DMS79 treated with DMSO at 0.1 percent for 48 hours (cell line): Measurements from ENCODE around the gene PPP1R10.

Source experiments
- DNase-seq: peaks from one replicate; lab custom pipeline; 2025; lab: John Stamatoyannopoulos, UW

Gene PPP1R10

DNA sequence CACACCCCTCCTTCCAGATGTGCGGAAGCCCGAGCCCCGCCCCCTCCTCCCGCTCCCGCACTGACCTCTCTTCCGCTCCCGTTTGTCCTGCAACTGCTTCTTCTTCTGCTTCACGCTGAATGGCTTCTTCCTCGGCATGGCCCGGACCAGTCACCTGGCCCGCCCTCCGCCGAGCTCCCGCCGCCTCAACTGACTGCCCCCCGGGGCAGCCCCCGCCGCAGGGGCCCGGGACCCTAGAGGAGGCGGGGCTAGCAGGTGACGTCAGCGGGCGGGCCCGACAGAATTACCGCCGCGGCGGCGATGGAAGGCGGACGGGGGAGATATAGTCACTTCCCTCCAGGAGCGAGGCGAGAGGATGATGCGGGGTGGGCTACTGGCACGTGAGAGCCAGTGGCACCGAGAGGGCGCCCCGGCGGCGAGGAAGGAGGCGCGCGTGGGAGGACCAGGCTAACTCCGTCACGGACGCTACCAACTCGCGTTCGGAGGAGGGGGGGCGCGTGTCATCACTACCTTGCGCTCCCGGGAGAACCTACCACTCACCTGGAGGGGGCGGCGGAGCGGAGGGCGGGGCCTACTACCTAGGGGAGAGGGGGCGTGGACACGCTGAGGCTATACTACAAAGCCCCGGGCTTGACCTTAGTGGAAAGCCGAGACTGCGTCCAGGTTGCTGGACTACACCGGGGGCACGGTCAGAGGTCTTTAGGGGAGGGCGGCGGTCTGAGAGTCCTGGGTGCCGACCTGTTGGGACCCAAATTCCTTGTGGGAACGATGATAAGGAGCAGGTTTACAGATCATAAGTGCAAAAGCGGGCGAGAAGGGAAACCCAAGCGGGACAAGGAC, 60.8 kb downstream of the PPP1R10 start, which contains the start of gene GNL1:
Gene GNL1 (minus strand): TSS at position 424 of the 840 bp plus-strand sequence. CDS start 286 bp downstream, at position 138.
- DNase-seq = peak; percentile 82

DNA sequence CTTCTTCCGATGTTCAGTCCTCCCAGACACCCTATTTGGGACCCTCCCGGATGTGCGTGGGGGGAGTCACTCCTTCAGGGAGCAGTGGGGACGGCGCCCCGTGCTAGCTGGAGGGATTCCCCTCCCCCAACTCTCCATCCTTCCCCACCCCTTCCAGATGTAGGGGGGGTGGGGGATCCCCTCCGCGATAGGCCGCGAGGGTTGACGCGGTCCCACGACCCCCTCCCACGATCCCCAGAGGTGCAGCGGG, 61.3 kb downstream of the PPP1R10 start:
- no peak for DNase-seq

DNA sequence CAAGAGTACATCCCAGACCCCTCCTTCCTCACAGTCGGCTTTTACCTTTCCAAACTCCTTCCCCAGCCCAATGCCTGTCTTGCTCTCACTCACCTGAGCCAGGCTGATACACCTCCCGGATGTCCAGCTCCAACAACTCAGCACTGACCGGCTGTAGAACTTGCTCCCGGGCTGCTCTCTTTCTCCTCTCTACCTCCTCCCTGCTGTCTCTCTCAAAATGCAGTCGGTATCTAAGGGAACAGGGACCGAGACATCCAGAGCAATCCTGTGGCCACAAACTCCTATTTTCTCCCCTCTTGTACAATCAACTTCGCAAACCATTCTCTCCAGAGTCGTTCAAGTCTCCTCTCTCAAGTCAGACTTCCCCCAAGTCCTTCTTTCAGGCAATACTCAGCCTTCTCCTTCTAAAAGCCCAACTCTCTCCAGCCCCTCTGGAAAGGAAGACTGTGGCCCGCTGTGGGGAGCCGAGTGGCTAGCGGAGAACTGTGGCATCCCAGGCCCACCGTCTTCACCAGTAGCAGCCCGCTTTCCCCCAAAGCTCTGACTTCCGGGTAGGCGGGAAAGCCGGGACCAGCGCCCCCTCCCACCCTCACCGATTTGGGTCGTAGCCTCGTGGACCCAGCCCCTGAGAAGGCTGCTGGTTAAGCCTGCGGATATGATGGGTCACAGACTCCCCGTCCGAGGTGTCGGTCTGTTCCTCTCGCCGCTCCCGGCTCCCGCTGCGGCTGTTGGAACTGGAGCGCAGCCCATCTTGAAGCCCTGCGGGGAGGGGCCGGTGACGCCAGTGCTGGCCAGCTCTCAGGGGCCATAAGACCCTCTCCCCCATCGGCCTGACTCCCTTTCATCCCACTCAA, 61.9 kb downstream of the PPP1R10 start:
- peak; percentile 20 for DNase-seq

DNA sequence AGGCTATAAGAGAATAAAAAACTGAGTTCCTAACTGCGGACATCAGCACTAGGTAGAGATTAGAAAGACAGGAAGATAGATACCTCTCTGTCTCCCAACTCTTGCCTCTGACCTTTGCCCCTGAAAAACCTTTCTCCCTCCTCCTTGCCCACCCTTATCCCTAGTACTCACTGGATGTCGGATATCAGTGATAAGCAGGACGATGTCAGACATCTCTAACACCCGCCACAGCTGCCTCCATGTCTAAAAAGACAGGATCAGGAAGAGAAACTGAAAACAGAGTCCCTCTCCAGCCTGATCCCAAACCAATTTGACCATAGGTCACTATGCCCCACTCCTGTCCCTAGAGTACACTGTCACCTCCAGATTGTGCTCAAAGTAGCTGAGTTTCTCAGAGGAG, 62.6 kb downstream of the PPP1R10 start:
- no peak for DNase-seq
